ENCODE results near the gene CCDC90B. TPM values are rescaled to one million over a fixed set of nuclear protein-coding genes. Genes with fewer than 3 reads are reported as not detected.

Gene CCDC90B
- total and polyA plus RNA-seq, 2 of the 13 experiments (the other 11 are each of a cell fraction or from before 2014, with no cell fraction given): 17.1 to 46.1 TPM

DNA sequence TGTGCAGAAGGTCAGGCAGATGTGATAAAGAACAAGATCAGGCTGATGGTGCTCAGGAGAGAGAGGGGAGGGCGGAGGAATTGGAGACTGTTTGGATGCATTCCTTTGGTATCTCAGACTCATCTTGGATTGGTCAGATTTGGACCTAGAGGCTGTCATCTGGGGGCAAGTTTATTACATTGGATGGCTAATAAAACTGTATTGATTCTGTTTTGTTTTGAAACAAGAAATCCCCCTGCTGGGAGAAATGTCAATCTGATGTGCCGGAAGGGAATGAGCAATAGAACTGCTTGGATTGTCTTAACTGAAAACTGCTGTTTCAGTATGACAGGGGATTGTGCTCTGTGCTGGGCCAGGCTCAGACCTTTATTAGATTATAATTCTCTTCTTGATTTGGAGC is 25.5 kb upstream of the CCDC90B start:
- no peaks in the 10 kb centered on the region for H3K9me3 ChIP-seq (ENCODE audit: low read length)
- 53% methylated on average over 2 of the region's 2 CpGs for WGBS (ENCODE audit: low lambda C conversion rate)
- POLR2A ChIA-PET: no interaction called here
- no peak overlapping the region for H3K9ac ChIP-seq (ENCODE audit: insufficient read depth, low read depth, low read length)
- in situ Hi-C loops (cut with HindIII; ENCODE audit: extremely low pct_ligation_motif_present, low pct_unique_long_range_greater_than_20kb): no loop called here
- H4K20me1 ChIP-seq (ENCODE audit: insufficient read depth, low read length): no peaks in the 10 kb centered on the region
- TF ChIP-seq HOXA9 (CRISPR knock-in tag; IDR thresholded peaks at IDR 0.05; ENCODE audit: borderline replicate concordance): no peak
- TF ChIP-seq DNMT3B (CRISPR knock-in tag; conservative IDR thresholded peaks at IDR 0.05): no peak
- no peak for TF ChIP-seq NFKBIZ (CRISPR knock-in tag; IDR thresholded peaks at IDR 0.05)
- no peak for TF ChIP-seq ZBTB3 (CRISPR knock-in tag; IDR thresholded peaks at IDR 0.05; ENCODE audit: borderline replicate concordance, low read depth)
- no peak for TF ChIP-seq SP2 (CRISPR knock-in tag; IDR thresholded peaks at IDR 0.05)
- TF ChIP-seq ZIK1 (CRISPR knock-in tag; IDR thresholded peaks at IDR 0.05; ENCODE audit: borderline replicate concordance, low read depth): no peak
- no peak for TF ChIP-seq HNF4G (IDR thresholded peaks at IDR 0.05; ENCODE audit: borderline replicate concordance, low read depth, low read length)
- no peak for TF ChIP-seq HNF4G (CRISPR knock-in tag; IDR thresholded peaks at IDR 0.05; ENCODE audit: borderline replicate concordance, low read depth)
- TF ChIP-seq, protein P1, sequence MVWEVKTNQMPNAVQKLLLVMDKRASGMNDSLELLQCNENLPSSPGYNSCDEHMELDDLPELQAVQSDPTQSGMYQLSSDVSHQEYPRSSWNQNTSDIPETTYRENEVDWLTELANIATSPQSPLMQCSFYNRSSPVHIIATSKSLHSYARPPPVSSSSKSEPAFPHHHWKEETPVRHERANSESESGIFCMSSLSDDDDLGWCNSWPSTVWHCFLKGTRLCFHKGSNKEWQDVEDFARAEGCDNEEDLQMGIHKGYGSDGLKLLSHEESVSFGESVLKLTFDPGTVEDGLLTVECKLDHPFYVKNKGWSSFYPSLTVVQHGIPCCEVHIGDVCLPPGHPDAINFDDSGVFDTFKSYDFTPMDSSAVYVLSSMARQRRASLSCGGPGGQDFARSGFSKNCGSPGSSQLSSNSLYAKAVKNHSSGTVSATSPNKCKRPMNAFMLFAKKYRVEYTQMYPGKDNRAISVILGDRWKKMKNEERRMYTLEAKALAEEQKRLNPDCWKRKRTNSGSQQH (CRISPR knock-in tag; IDR thresholded peaks at IDR 0.05; ENCODE audit: low read depth): no peak
- TF ChIP-seq SUZ12 (IDR thresholded peaks at IDR 0.05; ENCODE audit: low read depth, low read length): no peak
- TF ChIP-seq, protein P2, sequence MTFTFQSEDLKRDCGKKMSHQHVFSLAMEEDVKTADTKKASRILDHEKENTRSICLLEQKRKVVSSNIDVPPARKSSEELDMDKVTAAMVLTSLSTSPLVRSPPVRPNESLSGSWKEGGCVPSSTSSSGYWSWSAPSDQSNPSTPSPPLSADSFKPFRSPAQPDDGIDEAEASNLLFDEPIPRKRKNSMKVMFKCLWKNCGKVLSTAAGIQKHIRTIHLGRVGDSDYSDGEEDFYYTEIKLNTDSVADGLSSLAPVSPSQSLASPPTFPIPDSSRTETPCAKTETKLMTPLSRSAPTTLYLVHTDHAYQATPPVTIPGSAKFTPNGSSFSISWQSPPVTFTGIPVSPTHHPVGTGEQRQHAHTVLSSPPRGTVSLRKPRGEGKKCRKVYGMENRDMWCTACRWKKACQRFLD (CRISPR knock-in tag; IDR thresholded peaks at IDR 0.05; ENCODE audit: borderline replicate concordance): no peak
- TF ChIP-seq FOXM1 (CRISPR knock-in tag; IDR thresholded peaks at IDR 0.05): no peak
- no peak for TF ChIP-seq U2AF1 (optimal IDR thresholded peaks at IDR 0.05; ENCODE audit: low read depth, low read length)
- H3K4me3 ChIP-seq (replicated peaks in 1 of 3; ENCODE audit: insufficient read depth in 1 of 3, low read depth in 2 of 3, low read length in 3 of 3): no peak overlapping the region
- ATAC-seq: no peak
- H3K79me2 ChIP-seq (ENCODE audit: insufficient read depth, low read length): no peaks in the 10 kb centered on the region
- no peak for DNase-seq (ENCODE audit: low spot score)
- no peak overlapping the region for H3K27ac ChIP-seq (ENCODE audit: extremely low read length, insufficient read depth, low read length)
- intact Hi-C loops (cut with micrococcal nuclease; ENCODE audit: unreplicated experiment): no loop called here
- BruUV-seq (replicated peaks): no TSS peak
- no peaks in the 10 kb centered on the region for H3K27me3 ChIP-seq (ENCODE audit: control insufficient read depth in 1 of 2, insufficient read depth in 2 of 2, low read length in 2 of 2)
- CTCF ChIA-PET (ENCODE audit: low intra/inter-chr PET ratio, low total read pairs): no interaction called here
- FAIRE-seq: no peak
- no peak overlapping the region for H3K4me2 ChIP-seq (ENCODE audit: low read depth, low read length)
- no peaks in the 10 kb centered on the region for H3K36me3 ChIP-seq (replicated peaks in 1 of 2; ENCODE audit: control insufficient read depth in 1 of 2, insufficient read depth in 2 of 2, low read length in 2 of 2)
- H2AFZ ChIP-seq (ENCODE audit: low read length): no peak overlapping the region
- H3K4me1 ChIP-seq (ENCODE audit: insufficient read depth, low read length): no peaks in the 10 kb centered on the region

Data from HepG2 (cell line).